ENCODE results near the gene MAML2. TPM values are rescaled to one million over a fixed set of nuclear protein-coding genes. Genes with fewer than 3 reads are reported as not detected.
A peak's percentile ranks its signal among the peaks of the same experiment; 100 is the strongest.

The MAML2 gene
- total RNA-seq, 2 experiments from 2014 or later: 0.15 to 1.0 TPM

- H3K9me3 ChIP-seq (ENCODE audit: low read length): no peaks in the 10 kb centered on the region
- no peak overlapping the region for H3K4me2 ChIP-seq (ENCODE audit: low read length)
- H3K36me3 ChIP-seq (ENCODE audit: insufficient read depth, low read length): no peaks in the 10 kb centered on the region
- no peaks in the 10 kb centered on the region for H3K9me2 ChIP-seq (ENCODE audit: insufficient read depth, low read length)
- intact Hi-C loops (cut with micrococcal nuclease; ENCODE audit: unreplicated experiment): no loop called here
- no peaks in the 10 kb centered on the region for H3K79me2 ChIP-seq (ENCODE audit: insufficient read depth, low read depth, low read length)
- peaks cover 23% of the 10 kb centered on the region for H3K4me1 ChIP-seq (ENCODE audit: insufficient read depth, low read length, poor library complexity, severe bottlenecking)
- no peak for DNase-seq (ENCODE audit: low spot score)
- H2AFZ ChIP-seq (ENCODE audit: low read length): no peak overlapping the region
- BruUV-seq (replicated peaks): no TSS peak
- TF ChIP-seq, protein P1, sequence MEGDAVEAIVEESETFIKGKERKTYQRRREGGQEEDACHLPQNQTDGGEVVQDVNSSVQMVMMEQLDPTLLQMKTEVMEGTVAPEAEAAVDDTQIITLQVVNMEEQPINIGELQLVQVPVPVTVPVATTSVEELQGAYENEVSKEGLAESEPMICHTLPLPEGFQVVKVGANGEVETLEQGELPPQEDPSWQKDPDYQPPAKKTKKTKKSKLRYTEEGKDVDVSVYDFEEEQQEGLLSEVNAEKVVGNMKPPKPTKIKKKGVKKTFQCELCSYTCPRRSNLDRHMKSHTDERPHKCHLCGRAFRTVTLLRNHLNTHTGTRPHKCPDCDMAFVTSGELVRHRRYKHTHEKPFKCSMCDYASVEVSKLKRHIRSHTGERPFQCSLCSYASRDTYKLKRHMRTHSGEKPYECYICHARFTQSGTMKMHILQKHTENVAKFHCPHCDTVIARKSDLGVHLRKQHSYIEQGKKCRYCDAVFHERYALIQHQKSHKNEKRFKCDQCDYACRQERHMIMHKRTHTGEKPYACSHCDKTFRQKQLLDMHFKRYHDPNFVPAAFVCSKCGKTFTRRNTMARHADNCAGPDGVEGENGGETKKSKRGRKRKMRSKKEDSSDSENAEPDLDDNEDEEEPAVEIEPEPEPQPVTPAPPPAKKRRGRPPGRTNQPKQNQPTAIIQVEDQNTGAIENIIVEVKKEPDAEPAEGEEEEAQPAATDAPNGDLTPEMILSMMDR (conservative IDR thresholded peaks at IDR 0.05; ENCODE audit: low read length): no peak
- TF ChIP-seq EZH2phosphoT487 (IDR thresholded peaks at IDR 0.05; ENCODE audit: borderline replicate concordance, low read depth, low read length): no peak
- CTCF ChIA-PET (ENCODE audit: unreplicated experiment): no interaction called here
- H3K4me3 ChIP-seq (ENCODE audit: low read depth, low read length, poor library complexity, severe bottlenecking): no peak overlapping the region
- H4K20me1 ChIP-seq (ENCODE audit: insufficient read depth, low read length): no peaks in the 10 kb centered on the region
- no peak overlapping the region for H3K27ac ChIP-seq (ENCODE audit: low read depth, low read length, poor library complexity, severe bottlenecking)
- POLR2A ChIA-PET: interaction anchor here (0.6 kb wide), 1 partner anchor 148 kb away, joined by 4 read pairs; no protein-coding TSS in a partner anchor
These were observed 326.0 kb downstream of the MAML2 start for GRCh38 chr11:96016978-96017502.

GRCh38 chr11:96015906-96016565, 327.0 kb downstream of the MAML2 start:
- Histone ChIP-seq H3K27ac (ENCODE audit: low read depth, low read length, poor library complexity, severe bottlenecking) (no peak overlapping the region), H3K79me2 (ENCODE audit: insufficient read depth, low read depth, low read length) (no peaks in the 10 kb centered on the region), H3K4me1 (ENCODE audit: insufficient read depth, low read length, poor library complexity, severe bottlenecking) (peaks cover 33% of the 10 kb centered on the region), H3K9me2 (ENCODE audit: insufficient read depth, low read length) (no peaks in the 10 kb centered on the region), H4K20me1 (ENCODE audit: insufficient read depth, low read length) (no peaks in the 10 kb centered on the region), H3K9me3 (ENCODE audit: low read length) (no peaks in the 10 kb centered on the region), H3K4me2 (ENCODE audit: low read length) (no peak overlapping the region), H3K36me3 (ENCODE audit: insufficient read depth, low read length) (no peaks in the 10 kb centered on the region), H2AFZ (ENCODE audit: low read length) (no peak overlapping the region), H3K4me3 (ENCODE audit: low read depth, low read length, poor library complexity, severe bottlenecking) (no peak overlapping the region)
- ChIA-PET CTCF (ENCODE audit: unreplicated experiment) (interaction anchor here (0.6 to 1.3 kb wide), 2 partner anchors 9 to 327 kb away, joined by 3 read pairs; partner anchors contain the start of gene MAML2), POLR2A (interaction anchor here (0.5 to 1.0 kb wide), 4 partner anchors 11 to 1152 kb away, joined by 3 to 4 read pairs (median 3); no protein-coding TSS in a partner anchor)
- BruUV-seq (replicated peaks): no TSS peak
- intact Hi-C loops (cut with micrococcal nuclease; ENCODE audit: unreplicated experiment): no loop called here
- DNase-seq (ENCODE audit: low spot score): peak; percentile 7
- TF ChIP-seq EZH2phosphoT487 (IDR thresholded peaks at IDR 0.05; ENCODE audit: borderline replicate concordance, low read depth, low read length): no peak
- TF ChIP-seq, protein P1 (conservative IDR thresholded peaks at IDR 0.05; ENCODE audit: low read length): no peak

- Histone ChIP-seq H3K36me3 (ENCODE audit: insufficient read depth, low read length) (no peaks in the 10 kb centered on the region), H3K4me1 (ENCODE audit: insufficient read depth, low read length, poor library complexity, severe bottlenecking) (peaks cover 36% of the 10 kb centered on the region), H3K9me3 (ENCODE audit: low read length) (no peaks in the 10 kb centered on the region), H4K20me1 (ENCODE audit: insufficient read depth, low read length) (no peaks in the 10 kb centered on the region), H3K79me2 (ENCODE audit: insufficient read depth, low read depth, low read length) (no peaks in the 10 kb centered on the region), H2AFZ (ENCODE audit: low read length) (peak overlapping the region; percentile 96), H3K9me2 (ENCODE audit: insufficient read depth, low read length) (no peaks in the 10 kb centered on the region), H3K27ac (ENCODE audit: low read depth, low read length, poor library complexity, severe bottlenecking) (no peak overlapping the region), H3K4me2 (ENCODE audit: low read length) (no peak overlapping the region), H3K4me3 (ENCODE audit: low read depth, low read length, poor library complexity, severe bottlenecking) (no peak overlapping the region)
- ChIA-PET CTCF (ENCODE audit: unreplicated experiment) (no interaction called here), POLR2A (interaction anchor here (0.6 to 1.8 kb wide), 4 partner anchors 13 to 35 kb away, joined by 3 to 7 read pairs (median 4); no protein-coding TSS in a partner anchor)
- no TSS peak for BruUV-seq (replicated peaks)
- TF ChIP-seq, protein P1 (conservative IDR thresholded peaks at IDR 0.05; ENCODE audit: low read length): no peak
- TF ChIP-seq EZH2phosphoT487 (IDR thresholded peaks at IDR 0.05; ENCODE audit: borderline replicate concordance, low read depth, low read length): no peak
- intact Hi-C loops (cut with micrococcal nuclease; ENCODE audit: unreplicated experiment): loop anchor here (5.0 kb wide), 1 partner anchor 228 kb away; no protein-coding TSS in a partner anchor
- DNase-seq (ENCODE audit: low spot score): no peak
These were observed 328.8 kb downstream of the MAML2 start for GRCh38 chr11:96014217-96014616.
